ENCODE measurements around the gene MTHFD1L. TPM values are rescaled to one million over a fixed set of nuclear protein-coding genes. Genes with fewer than 3 reads are reported as not detected.
"Not testable (repeated sequence)": the region's sequence is repeated elsewhere in the genome, so short reads cannot be mapped to it uniquely, and the experiment has no call there.

The MTHFD1L gene
- total and polyA plus RNA-seq, 4 donors: 7.6 to 34.9 (median 11.0) TPM

DNA sequence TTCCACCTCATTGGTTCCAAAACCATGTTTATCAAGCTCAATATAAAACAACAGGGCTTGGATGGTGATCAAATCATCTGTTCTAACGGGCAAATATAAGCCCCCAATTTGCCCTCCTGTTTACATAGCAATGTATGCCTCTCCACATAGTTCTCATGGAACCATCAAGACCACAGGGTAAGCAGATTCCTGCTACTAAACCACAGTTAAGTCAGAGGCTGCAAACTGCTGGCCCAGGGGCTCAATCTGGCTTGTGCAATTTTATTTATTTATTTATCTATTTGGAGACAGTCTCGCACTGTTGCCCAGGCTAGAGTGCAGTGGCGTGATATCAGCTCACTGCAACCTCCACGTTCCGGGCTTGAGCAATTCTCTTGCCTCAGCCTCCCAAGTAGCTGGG is 18.9 kb upstream of the MTHFD1L start:
- no peak for ATAC-seq (ENCODE audit: insufficient read depth, low FRiP score)

DNA sequence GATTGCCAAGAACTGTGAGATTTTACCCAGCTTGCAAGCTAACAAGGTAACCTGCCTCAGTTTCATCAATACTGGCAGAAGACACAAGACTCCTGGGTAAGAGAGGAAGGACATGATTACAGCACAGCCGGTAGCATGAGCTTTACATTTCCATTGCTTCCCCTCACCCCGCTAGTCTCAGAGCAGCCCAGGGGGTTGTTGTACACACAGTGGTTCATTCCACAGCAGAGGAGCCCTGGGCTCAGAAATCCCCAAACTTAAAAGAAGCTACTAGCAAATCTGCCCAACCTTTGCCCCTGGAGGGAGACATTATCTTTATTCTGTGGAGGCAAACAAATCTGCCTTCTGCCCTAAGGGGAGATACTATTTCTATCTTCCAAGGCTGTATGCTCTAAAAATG is 17.1 kb upstream of the MTHFD1L start:
- ATAC-seq (ENCODE audit: insufficient read depth, low FRiP score): no peak
- no peak overlapping the region for H3K4me3 ChIP-seq
- H3K27ac ChIP-seq (ENCODE audit: low read depth in 1 of 2, low read length in 1 of 2): no peak overlapping the region
- no peak for DNase-seq
- WGBS, 2 donors: 43 to 82% methylated on average over 2 of the region's 2 CpGs
- no peaks in the 10 kb centered on the region for H3K4me1 ChIP-seq (ENCODE audit: control insufficient read depth in 5 of 5, insufficient read depth in 5 of 5, low read length in 5 of 5)
- H3K9ac ChIP-seq (ENCODE audit: insufficient read depth in 1 of 2, low read length in 2 of 2): no peak overlapping the region
- no peaks in the 10 kb centered on the region for H3K27me3 ChIP-seq (ENCODE audit: control insufficient read depth in 3 of 3, insufficient read depth in 3 of 3, low read length in 2 of 3)
- no peaks in the 10 kb centered on the region for H3K9me3 ChIP-seq (ENCODE audit: control insufficient read depth in 4 of 4, insufficient read depth in 3 of 4, low read length in 3 of 4)
- TF ChIP-seq, protein P1, sequence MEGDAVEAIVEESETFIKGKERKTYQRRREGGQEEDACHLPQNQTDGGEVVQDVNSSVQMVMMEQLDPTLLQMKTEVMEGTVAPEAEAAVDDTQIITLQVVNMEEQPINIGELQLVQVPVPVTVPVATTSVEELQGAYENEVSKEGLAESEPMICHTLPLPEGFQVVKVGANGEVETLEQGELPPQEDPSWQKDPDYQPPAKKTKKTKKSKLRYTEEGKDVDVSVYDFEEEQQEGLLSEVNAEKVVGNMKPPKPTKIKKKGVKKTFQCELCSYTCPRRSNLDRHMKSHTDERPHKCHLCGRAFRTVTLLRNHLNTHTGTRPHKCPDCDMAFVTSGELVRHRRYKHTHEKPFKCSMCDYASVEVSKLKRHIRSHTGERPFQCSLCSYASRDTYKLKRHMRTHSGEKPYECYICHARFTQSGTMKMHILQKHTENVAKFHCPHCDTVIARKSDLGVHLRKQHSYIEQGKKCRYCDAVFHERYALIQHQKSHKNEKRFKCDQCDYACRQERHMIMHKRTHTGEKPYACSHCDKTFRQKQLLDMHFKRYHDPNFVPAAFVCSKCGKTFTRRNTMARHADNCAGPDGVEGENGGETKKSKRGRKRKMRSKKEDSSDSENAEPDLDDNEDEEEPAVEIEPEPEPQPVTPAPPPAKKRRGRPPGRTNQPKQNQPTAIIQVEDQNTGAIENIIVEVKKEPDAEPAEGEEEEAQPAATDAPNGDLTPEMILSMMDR (IDR thresholded peaks at IDR 0.05; ENCODE audit: control extremely low read depth, extremely low read depth): no peak
- peaks cover 0 to 1% (median 0%) of the 10 kb centered on the region in 4 donors for H3K36me3 ChIP-seq (ENCODE audit: control insufficient read depth in 4 of 4, insufficient read depth in 4 of 4, low read length in 4 of 4)

More for the DNA sequence above, 18.9 kb upstream of the MTHFD1L start:
- H3K27ac ChIP-seq (ENCODE audit: low read depth in 1 of 2, low read length in 1 of 2): no peak overlapping the region
- TF ChIP-seq, protein P1 (IDR thresholded peaks at IDR 0.05; ENCODE audit: control extremely low read depth, extremely low read depth): no peak
- H3K9ac ChIP-seq (ENCODE audit: insufficient read depth in 1 of 2, low read length in 2 of 2): no peak overlapping the region
- 91 to 95% methylated on average over 5 of the region's 5 CpGs for WGBS, 2 donors
- no peak overlapping the region for H3K4me3 ChIP-seq
- H3K9me3 ChIP-seq (ENCODE audit: control insufficient read depth in 4 of 4, insufficient read depth in 3 of 4, low read length in 3 of 4): no peaks in the 10 kb centered on the region
- H3K36me3 ChIP-seq (ENCODE audit: control insufficient read depth in 4 of 4, insufficient read depth in 4 of 4, low read length in 4 of 4): peaks cover 0 to 4% (median 0%) of the 10 kb centered on the region in 4 donors
- no peaks in the 10 kb centered on the region for H3K4me1 ChIP-seq (ENCODE audit: control insufficient read depth in 5 of 5, insufficient read depth in 5 of 5, low read length in 5 of 5)
- no peak for DNase-seq
- H3K27me3 ChIP-seq (ENCODE audit: control insufficient read depth in 3 of 3, insufficient read depth in 3 of 3, low read length in 2 of 3): no peaks in the 10 kb centered on the region

DNA sequence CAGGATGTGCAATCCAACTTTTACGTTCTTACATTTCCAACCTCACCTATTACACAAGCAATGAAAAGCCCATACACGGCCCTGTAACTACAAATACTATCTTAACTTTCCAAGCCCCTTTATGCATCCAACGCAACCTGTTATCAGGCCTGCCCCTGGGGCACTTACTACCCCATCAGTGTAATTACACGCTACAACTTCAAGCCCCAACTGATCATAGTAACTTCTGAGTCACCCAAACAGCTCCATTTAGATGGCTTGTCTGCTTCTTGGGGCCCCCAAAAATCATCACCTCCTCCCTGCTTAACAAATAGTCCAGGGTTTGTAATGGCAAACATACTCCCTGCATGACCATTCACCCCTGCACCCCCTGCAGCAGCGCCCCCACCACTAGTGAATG is 11.1 kb upstream of the MTHFD1L start:
- H3K4me1 ChIP-seq (ENCODE audit: control insufficient read depth in 5 of 5, insufficient read depth in 5 of 5, low read length in 5 of 5): peaks cover 0 to 18% (median 4%) of the 10 kb centered on the region in 5 donors
- H3K27me3 ChIP-seq (ENCODE audit: control insufficient read depth in 3 of 3, insufficient read depth in 3 of 3, low read length in 2 of 3); H3K4me3 ChIP-seq; H3K9ac ChIP-seq (ENCODE audit: insufficient read depth in 1 of 2, low read length in 2 of 2); H3K9me3 ChIP-seq (ENCODE audit: control insufficient read depth in 4 of 4, insufficient read depth in 3 of 4, low read length in 3 of 4); DNase-seq; H3K36me3 ChIP-seq (ENCODE audit: control insufficient read depth in 4 of 4, insufficient read depth in 4 of 4, low read length in 4 of 4); H3K27ac ChIP-seq (ENCODE audit: low read depth in 1 of 2, low read length in 1 of 2); ATAC-seq (ENCODE audit: insufficient read depth, low FRiP score): not testable (repeated sequence)
- 58 to 82% methylated on average over 5 of the region's 5 CpGs for WGBS, 2 donors

DNA sequence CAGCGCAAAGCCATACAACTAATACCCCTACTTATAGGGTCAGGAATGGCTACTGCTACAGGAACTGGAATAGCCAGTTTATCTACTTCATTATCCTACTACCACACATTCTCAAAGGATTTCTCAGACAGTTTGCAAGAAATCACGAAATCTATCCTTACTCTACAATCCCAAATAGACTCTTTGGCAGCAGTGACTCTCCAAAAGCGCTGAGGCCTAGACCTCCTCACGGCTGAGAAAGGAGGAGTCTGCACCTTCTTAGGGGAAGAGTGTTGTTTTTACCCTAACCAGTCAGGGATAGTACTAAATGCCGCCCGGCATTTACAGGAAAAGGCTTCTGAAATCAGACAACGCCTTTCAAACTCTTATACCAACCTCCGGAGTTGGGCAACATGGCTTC is 10.3 kb upstream of the MTHFD1L start:
- WGBS, 2 donors: 86 to 87% methylated on average over 8 of the region's 8 CpGs

More for the DNA sequence above, 10.3 kb upstream of the MTHFD1L start:
- not testable (repeated sequence) for H3K4me3 ChIP-seq; DNase-seq; H3K9me3 ChIP-seq (ENCODE audit: control insufficient read depth in 4 of 4, insufficient read depth in 3 of 4, low read length in 3 of 4); H3K27ac ChIP-seq (ENCODE audit: low read depth in 1 of 2, low read length in 1 of 2); ATAC-seq (ENCODE audit: insufficient read depth, low FRiP score); H3K36me3 ChIP-seq (ENCODE audit: control insufficient read depth in 4 of 4, insufficient read depth in 4 of 4, low read length in 4 of 4); H3K9ac ChIP-seq (ENCODE audit: insufficient read depth in 1 of 2, low read length in 2 of 2); H3K27me3 ChIP-seq (ENCODE audit: control insufficient read depth in 3 of 3, insufficient read depth in 3 of 3, low read length in 2 of 3)
- H3K4me1 ChIP-seq (ENCODE audit: control insufficient read depth in 5 of 5, insufficient read depth in 5 of 5, low read length in 5 of 5): peaks cover 0 to 18% (median 4%) of the 10 kb centered on the region in 5 donors
